Endothelial cell of umbilical vein (primary cell): ENCODE data around the gene MYO16.

ENCODE experiments used
- CTCF ChIP-seq, 2 donors: IDR thresholded peaks; 1 replicate in 1 of 2; 2 replicates in 1 of 2; pipeline ENCODE4 v1.5.1; 2011; ENCODE audit warnings: low read length in 2 of 2, mild to moderate bottlenecking in 2 of 2, moderate library complexity in 2 of 2, control low read depth in 1 of 2, inconsistent platforms in 1 of 2, low read depth in 1 of 2; ENCODE audit not compliant: insufficient read depth in 1 of 2; ENCODE audit errors: extremely low read depth in 1 of 2
- EZH2 ChIP-seq: IDR thresholded peaks from 2 replicates; pipeline ENCODE4 v1.6.1; 2012; ENCODE audit warnings: borderline replicate concordance, low read depth, mild to moderate bottlenecking, moderate library complexity, low read length, inconsistent platforms; ENCODE audit not compliant: severe bottlenecking
- MAX ChIP-seq: IDR thresholded peaks from 2 replicates; pipeline ENCODE4 v1.6.1; 2011; ENCODE audit not compliant: insufficient read depth, insufficient read length
- MYC ChIP-seq: IDR thresholded peaks from one replicate; pipeline ENCODE4 v1.6.1; 2011; ENCODE audit warnings: mild to moderate bottlenecking, low read depth, low read length
- POLR2A ChIP-seq: IDR thresholded peaks from 2 replicates; pipeline ENCODE4 v1.6.1; 2012; ENCODE audit warnings: low read depth, mild to moderate bottlenecking, control low read depth, low read length
- POLR2AphosphoS5 ChIP-seq: IDR thresholded peaks from 2 replicates; pipeline ENCODE4 v1.6.1; 2012; ENCODE audit warnings: low read depth, mild to moderate bottlenecking, control low read depth, low read length, moderate library complexity; ENCODE audit not compliant: insufficient read depth

GRCh38 chr13:109212650-109213049, 583.2 kb downstream of the MYO16 start:
- TF ChIP-seq MYC = no peak
- TF ChIP-seq CTCF (IDR thresholded peaks at IDR 0.05; ENCODE audit: extremely low read depth in 1 of 2, insufficient read depth in 1 of 2, low read depth in 1 of 2, low read length in 2 of 2) = no peak
- no peak for TF ChIP-seq POLR2A
- TF ChIP-seq EZH2 = no peak
- TF ChIP-seq POLR2AphosphoS5 = no peak
- no peak for TF ChIP-seq MAX
